ENCODE results near the gene PTPRR. TPM values are rescaled to one million over a fixed set of nuclear protein-coding genes. Genes with fewer than 3 reads are reported as not detected.

The PTPRR gene
- total and polyA plus RNA-seq, 5 donors, result 0.31 to 1.4 (median 0.72) TPM

DNA sequence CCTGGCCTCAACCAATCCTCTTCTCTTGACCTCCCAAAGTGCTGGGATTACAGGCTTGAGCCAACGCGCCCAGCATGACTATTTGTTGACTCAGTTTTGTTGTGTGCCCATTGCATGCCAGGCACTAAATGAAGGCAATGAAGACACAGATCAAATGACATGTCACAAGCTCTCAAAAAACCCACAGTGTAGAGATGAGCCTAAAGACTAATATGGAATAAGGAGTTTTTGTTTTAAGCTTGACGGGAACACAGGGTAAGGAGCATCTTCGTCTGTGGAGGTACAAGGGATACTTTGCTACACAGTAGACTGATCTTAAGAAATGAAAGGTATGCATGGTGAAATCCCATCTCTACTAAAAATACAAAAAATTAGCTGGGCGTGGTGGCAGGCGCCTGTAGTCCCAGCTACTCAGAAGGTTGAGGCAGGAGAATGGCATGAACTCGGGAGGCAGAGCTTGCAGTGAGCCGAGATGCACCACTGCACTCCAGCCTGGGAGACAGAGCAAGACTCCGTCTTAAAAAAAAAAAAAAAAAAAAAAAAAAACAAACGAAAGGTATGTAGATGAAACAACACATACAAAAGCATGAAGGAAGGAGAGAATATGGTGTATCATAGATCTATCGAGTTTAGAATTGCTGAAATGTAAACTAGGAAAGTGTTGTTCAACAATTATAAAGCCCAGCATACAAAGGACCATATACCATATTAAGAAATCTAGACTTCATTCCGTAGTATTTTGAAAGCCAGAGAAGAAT is 161.2 kb downstream of the PTPRR start:
- H3K27ac ChIP-seq (ENCODE audit: low read length), result no peak overlapping the region
- H3K4me1 ChIP-seq (ENCODE audit: control insufficient read depth, insufficient read depth, low read length), result no peaks in the 10 kb centered on the region
- DNase-seq (no peak), ATAC-seq (no peak)
- no peaks in the 10 kb centered on the region for H3K9me3 ChIP-seq (ENCODE audit: control insufficient read depth, low read length)
- H3K4me3 ChIP-seq (ENCODE audit: low read length), result no peak overlapping the region
- no peaks in the 10 kb centered on the region for H3K27me3 ChIP-seq (ENCODE audit: control insufficient read depth, insufficient read depth)
- 91% methylated on average over 12 of the region's 12 CpGs for WGBS
- intact Hi-C loops (cut with DNase I), result no loop called here

DNA sequence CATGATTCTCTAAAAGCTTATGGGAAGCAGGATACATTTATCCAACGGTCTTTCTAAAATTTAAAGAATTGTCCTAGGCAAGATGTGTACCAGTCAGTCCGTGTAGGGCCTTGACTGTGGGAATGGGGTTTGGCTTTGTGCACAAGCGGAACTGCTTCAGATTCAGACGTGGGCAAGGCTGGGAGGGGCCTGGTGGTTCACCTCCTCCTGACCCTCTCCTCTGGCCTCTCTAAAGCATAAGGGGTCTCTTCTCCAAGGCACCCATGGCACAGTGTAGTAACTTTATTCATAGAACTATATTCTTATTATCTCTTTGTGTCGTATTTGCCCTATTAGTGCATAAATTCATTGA is 162.1 kb downstream of the PTPRR start:
- no peaks in the 10 kb centered on the region for H3K4me1 ChIP-seq (ENCODE audit: control insufficient read depth, insufficient read depth, low read length)
- no peak overlapping the region for H3K4me3 ChIP-seq (ENCODE audit: low read length)
- 83% methylated on average over 5 of the region's 5 CpGs for WGBS
- intact Hi-C loops (cut with DNase I), result no loop called here
- H3K27me3 ChIP-seq (ENCODE audit: control insufficient read depth, insufficient read depth), result no peaks in the 10 kb centered on the region
- no peak for DNase-seq
- H3K27ac ChIP-seq (ENCODE audit: low read length), result no peak overlapping the region
- no peaks in the 10 kb centered on the region for H3K9me3 ChIP-seq (ENCODE audit: control insufficient read depth, low read length)
- no peak for ATAC-seq

DNA sequence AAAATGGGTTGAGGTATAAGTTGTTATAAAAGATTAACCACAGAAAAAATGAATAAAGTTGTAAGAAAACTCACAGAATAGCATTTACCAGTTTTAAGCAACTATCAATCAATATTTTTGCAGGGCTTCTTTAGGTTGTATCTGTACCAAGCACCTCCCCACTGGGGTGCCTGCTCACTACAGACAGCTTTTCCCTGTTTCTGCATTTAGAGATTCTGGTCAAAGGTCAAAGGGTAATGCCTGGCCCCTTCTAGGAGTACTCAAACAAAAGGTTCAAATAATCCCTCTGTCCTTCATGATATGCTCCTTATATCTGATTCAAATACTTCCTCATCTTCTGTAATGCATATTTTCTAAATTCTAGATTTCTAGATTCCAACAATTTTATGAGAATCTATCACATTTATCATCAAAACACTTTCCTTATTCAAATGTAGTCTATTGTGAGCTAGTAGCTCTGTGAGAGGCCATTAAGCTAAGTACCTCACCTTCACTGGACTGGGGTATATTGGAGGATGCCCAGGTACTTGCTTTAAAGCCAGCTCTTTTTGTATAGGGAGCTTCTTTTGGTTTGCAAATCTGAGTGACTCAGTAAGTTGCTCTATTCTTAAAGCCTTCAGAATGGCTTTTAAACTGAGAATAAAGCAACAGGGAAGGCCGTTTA is 162.6 kb downstream of the PTPRR start:
- DNase-seq (no peak), ATAC-seq (no peak)
- no peak overlapping the region for H3K27ac ChIP-seq (ENCODE audit: low read length)
- intact Hi-C loops (cut with DNase I), result no loop called here
- no peaks in the 10 kb centered on the region for H3K27me3 ChIP-seq (ENCODE audit: control insufficient read depth, insufficient read depth)
- 80% methylated on average over 1 of the region's 1 CpG for WGBS
- H3K4me1 ChIP-seq (ENCODE audit: control insufficient read depth, insufficient read depth, low read length), result no peaks in the 10 kb centered on the region
- H3K4me3 ChIP-seq (ENCODE audit: low read length), result no peak overlapping the region
- H3K9me3 ChIP-seq (ENCODE audit: control insufficient read depth, low read length), result no peaks in the 10 kb centered on the region

DNA sequence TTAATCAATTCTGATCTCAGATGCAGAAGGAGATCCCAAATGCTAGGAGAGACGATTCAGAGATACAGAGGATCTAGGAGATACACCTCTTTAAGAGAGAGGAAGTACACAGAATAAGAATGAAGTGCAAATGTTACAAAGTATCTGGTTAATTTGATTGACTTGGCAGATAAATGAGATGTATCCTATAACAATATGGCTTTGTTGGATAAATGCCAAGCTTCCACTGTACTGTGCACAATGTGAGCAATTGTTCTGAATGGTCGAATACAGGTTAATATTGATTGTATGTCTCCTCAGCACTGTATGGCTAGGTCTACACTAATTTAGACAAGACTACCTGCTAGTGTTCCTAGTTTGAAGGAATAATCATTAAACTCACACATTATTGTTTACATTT is 163.7 kb downstream of the PTPRR start:
- no peak for ATAC-seq
- intact Hi-C loops (cut with DNase I), result no loop called here
- no peaks in the 10 kb centered on the region for H3K4me1 ChIP-seq (ENCODE audit: control insufficient read depth, insufficient read depth, low read length)
- H3K27me3 ChIP-seq (ENCODE audit: control insufficient read depth, insufficient read depth), result no peaks in the 10 kb centered on the region
- no peak overlapping the region for H3K27ac ChIP-seq (ENCODE audit: low read length)
- no peak overlapping the region for H3K4me3 ChIP-seq (ENCODE audit: low read length)
- 53% methylated on average over 2 of the region's 2 CpGs for WGBS
- no peak for DNase-seq
- H3K9me3 ChIP-seq (ENCODE audit: control insufficient read depth, low read length), result no peaks in the 10 kb centered on the region

DNA sequence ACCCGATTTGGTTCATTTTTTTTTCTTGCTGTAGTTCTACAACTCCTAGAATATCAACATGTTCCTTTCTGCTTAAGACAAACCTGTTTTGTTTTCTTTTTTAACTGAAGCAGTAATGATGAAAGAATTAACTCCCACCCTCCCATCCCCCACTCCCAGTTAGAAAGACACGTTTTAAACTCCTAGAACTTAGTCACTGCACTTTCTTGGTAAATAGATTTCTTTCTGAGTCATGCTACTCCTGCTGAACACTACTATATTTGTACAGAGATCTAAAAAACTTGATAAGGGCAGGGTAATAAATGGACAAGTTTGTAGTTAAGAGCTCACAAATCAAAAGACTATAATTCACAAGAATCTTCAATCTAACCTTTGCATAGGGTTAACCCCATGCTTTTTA is 164.4 kb downstream of the PTPRR start:
- Histone ChIP-seq H3K27ac (ENCODE audit: low read length) (no peak overlapping the region), H3K9me3 (ENCODE audit: control insufficient read depth, low read length) (no peaks in the 10 kb centered on the region), H3K4me3 (ENCODE audit: low read length) (no peak overlapping the region), H3K27me3 (ENCODE audit: control insufficient read depth, insufficient read depth) (no peaks in the 10 kb centered on the region), H3K4me1 (ENCODE audit: control insufficient read depth, insufficient read depth, low read length) (no peaks in the 10 kb centered on the region)
- DNase-seq, result no peak
- intact Hi-C loops (cut with DNase I), result no loop called here
- no peak for ATAC-seq
- WGBS, result 53% methylated on average over 2 of the region's 2 CpGs

DNA sequence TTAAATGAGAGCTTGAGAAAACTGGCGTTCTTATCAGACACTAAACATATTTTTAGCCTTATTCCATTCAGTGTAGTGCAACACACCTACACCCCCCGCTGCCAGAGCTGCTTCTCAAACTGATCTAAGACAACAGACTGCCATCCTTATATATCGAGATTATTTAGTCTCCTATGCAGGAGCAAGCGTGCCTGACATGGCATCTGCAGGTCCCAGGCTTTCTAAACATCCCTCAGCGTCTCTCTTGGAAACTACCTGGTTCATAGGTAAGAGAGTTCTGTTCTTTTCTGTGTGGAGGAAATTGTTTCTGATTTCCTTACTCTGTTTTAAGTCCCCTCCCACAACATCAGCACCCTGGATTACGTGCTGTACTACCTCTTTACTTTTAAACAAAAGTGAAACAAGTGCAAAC is 166.2 kb downstream of the PTPRR start:
- DNase-seq, result no peak
- Histone ChIP-seq H3K27ac (ENCODE audit: low read length) (no peak overlapping the region), H3K4me3 (ENCODE audit: low read length) (peak overlapping the region; percentile 5), H3K4me1 (ENCODE audit: control insufficient read depth, insufficient read depth, low read length) (no peaks in the 10 kb centered on the region), H3K27me3 (ENCODE audit: control insufficient read depth, insufficient read depth) (no peaks in the 10 kb centered on the region), H3K9me3 (ENCODE audit: control insufficient read depth, low read length) (no peaks in the 10 kb centered on the region)
- ATAC-seq, result no peak
- intact Hi-C loops (cut with DNase I), result no loop called here
- 46% methylated on average over 6 of the region's 6 CpGs for WGBS

DNA sequence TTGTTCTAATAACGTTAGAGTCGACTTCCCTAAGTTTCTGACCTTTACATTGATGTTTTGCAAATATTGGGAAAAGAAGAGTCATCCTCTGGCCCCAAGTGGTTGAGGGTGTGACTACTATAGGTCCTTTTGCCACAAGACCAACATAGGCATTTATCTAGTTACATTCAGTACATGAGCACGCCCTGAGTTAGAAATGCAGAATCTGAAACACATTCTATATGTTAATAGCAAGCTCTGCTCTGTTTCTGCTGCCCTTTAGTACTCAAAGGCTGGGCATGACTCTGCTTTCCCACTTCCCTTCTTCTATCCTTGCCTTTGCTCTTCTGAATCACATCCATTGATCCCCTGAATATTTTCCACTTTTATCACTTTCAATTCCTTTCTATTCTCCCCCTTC is 168.2 kb downstream of the PTPRR start:
- ATAC-seq, result no peak
- H3K27me3 ChIP-seq (ENCODE audit: control insufficient read depth, insufficient read depth), result no peaks in the 10 kb centered on the region
- no peaks in the 10 kb centered on the region for H3K4me1 ChIP-seq (ENCODE audit: control insufficient read depth, insufficient read depth, low read length)
- no peaks in the 10 kb centered on the region for H3K9me3 ChIP-seq (ENCODE audit: control insufficient read depth, low read length)
- intact Hi-C loops (cut with DNase I), result no loop called here
- no peak overlapping the region for H3K27ac ChIP-seq (ENCODE audit: low read length)
- DNase-seq, result no peak
- H3K4me3 ChIP-seq (ENCODE audit: low read length), result no peak overlapping the region
- 79% methylated on average over 3 of the region's 3 CpGs for WGBS

DNA sequence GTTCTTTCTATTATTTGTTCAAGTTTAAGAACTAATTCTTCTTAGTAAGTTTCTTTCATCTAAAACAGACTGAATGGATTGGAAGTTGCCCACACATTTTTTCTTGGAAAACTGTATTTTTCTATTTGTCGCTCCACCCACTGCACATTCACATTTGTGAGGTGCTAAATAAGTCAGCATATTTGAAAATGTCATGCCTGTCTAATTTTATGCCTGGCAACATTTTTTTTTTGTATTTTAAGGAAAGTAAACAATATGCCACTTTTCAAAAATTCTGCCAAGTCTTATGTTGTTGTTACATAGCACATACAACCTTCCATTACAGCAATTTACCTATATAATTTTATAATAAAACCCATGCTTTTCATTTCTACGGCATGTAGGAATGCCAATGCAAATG is 170.6 kb downstream of the PTPRR start:
- ATAC-seq, result no peak
- intact Hi-C loops (cut with DNase I), result no loop called here
- 95% methylated on average over 2 of the region's 2 CpGs for WGBS

DNA sequence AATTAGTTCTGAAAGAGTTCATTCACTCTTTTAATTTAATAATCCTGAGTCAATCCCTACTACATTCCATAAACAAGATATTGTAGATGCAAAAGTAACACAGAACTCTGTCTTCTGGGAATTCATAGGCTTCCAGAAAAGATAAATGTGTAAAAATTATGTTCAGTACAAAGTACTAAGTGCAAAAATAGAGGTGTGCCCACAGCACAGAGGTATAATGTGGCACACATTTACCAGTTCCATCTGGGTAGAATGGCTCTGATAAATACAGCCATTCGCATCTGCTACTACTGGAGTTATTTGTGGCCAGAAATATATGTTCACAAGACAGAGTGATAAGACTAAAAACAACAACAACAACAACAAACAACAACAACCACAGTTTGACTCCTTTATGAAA is 171.7 kb downstream of the PTPRR start:
- H3K27ac ChIP-seq (ENCODE audit: low read length), result no peak overlapping the region
- intact Hi-C loops (cut with DNase I), result no loop called here
- H3K9me3 ChIP-seq (ENCODE audit: control insufficient read depth, low read length), result no peaks in the 10 kb centered on the region
- no peak for ATAC-seq
- no peak for DNase-seq
- WGBS, result 91% methylated on average over 1 of the region's 1 CpG
- H3K27me3 ChIP-seq (ENCODE audit: control insufficient read depth, insufficient read depth), result no peaks in the 10 kb centered on the region
- no peaks in the 10 kb centered on the region for H3K4me1 ChIP-seq (ENCODE audit: control insufficient read depth, insufficient read depth, low read length)
- no peak overlapping the region for H3K4me3 ChIP-seq (ENCODE audit: low read length)

More for the DNA sequence above, 170.6 kb downstream of the PTPRR start:
- Histone ChIP-seq H3K9me3 (ENCODE audit: control insufficient read depth, low read length) (no peaks in the 10 kb centered on the region), H3K27me3 (ENCODE audit: control insufficient read depth, insufficient read depth) (no peaks in the 10 kb centered on the region), H3K4me1 (ENCODE audit: control insufficient read depth, insufficient read depth, low read length) (no peaks in the 10 kb centered on the region), H3K27ac (ENCODE audit: low read length) (no peak overlapping the region), H3K4me3 (ENCODE audit: low read length) (no peak overlapping the region)
- DNase-seq, result no peak

DNA sequence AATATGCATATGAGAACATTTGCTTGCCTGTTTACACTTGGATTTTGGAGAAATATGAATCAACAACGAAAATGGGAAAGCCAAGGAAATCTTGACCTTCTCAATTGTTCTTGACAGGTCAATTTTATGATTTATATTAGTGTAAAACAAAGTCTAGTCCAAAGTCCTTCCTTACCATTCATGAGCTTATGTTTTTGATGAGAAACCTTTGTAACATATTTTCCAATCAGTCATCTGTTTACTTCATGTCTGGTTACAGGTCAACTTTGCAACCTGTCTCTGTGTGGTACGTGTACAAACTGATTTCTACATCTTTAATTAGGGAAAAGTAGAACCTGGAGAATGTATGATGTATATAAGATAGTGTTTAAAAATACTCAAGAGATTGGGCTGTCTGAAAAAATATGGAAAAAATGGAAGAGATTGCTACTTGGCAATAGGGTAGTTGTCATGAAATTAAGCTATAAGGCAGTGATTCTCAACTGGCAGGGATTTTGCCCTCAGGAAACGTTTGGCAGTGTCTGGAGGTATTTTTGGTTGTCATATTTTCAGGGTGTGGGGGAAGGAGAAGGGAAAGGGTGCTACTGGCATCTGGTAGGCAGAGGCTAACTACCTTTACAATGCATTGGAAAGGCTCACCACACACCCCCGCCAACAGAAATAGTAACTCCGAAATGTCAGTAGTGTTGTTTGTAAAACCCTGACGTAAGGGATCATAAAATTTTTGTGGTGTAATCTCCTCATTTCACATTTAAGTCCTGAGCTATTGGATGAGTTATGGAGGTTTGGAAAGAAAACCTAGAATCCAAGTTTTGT is 172.9 kb downstream of the PTPRR start:
- no peak overlapping the region for H3K27ac ChIP-seq (ENCODE audit: low read length)
- DNase-seq, result no peak
- H3K4me1 ChIP-seq (ENCODE audit: control insufficient read depth, insufficient read depth, low read length), result no peaks in the 10 kb centered on the region
- no peaks in the 10 kb centered on the region for H3K9me3 ChIP-seq (ENCODE audit: control insufficient read depth, low read length)
- ATAC-seq, result no peak
- intact Hi-C loops (cut with DNase I), result no loop called here
- WGBS, result 77% methylated on average over 6 of the region's 6 CpGs
- no peak overlapping the region for H3K4me3 ChIP-seq (ENCODE audit: low read length)
- H3K27me3 ChIP-seq (ENCODE audit: control insufficient read depth, insufficient read depth), result no peaks in the 10 kb centered on the region

DNA sequence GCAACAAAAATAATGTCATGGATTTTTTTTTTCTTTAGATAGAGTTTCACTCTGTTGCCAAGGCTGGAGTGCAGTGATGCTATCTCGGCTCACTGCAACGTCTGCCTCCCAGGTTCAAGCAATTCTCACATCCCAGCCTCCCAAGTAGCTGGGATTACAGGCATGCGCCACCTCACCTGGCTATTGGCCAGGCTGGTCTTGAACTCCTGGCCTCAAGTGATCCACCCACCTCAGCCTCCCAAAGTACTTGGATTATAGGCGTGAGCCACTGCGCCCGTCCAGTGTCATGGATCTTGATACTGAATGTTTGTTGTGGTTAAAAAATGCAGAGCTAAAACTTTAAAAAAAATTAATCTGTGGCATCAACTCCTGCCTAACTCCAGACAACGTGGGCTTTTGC is 175.5 kb downstream of the PTPRR start:
- intact Hi-C loops (cut with DNase I), result no loop called here
- peaks cover 2% of the 10 kb centered on the region for H3K27me3 ChIP-seq (ENCODE audit: control insufficient read depth, insufficient read depth)
- H3K4me3 ChIP-seq (ENCODE audit: low read length), result no peak overlapping the region
- no peaks in the 10 kb centered on the region for H3K4me1 ChIP-seq (ENCODE audit: control insufficient read depth, insufficient read depth, low read length)
- no peak for ATAC-seq
- no peaks in the 10 kb centered on the region for H3K9me3 ChIP-seq (ENCODE audit: control insufficient read depth, low read length)
- no peak for DNase-seq
- H3K27ac ChIP-seq (ENCODE audit: low read length), result no peak overlapping the region
- WGBS, result 75% methylated on average over 7 of the region's 7 CpGs
